Body of pancreas (tissue), 4 donors: Measurements from ENCODE around the gene ZNF576. TPM values are rescaled to one million over a fixed set of nuclear protein-coding genes. Genes with fewer than 3 reads are reported as not detected.

Experiments used
- ATAC-seq: fragments of 150-250 bp; one replicate; pipeline ENCODE4 v1.9.1; 2016
- DNase-seq, 4 donors: peaks; one replicate each; pipeline ENCODE4 v3.0.0-alpha.2; 2019
- H3K27ac ChIP-seq, 4 donors: fragments of 200-600 bp; sonication (generic); 1 replicate in 3 of 4; 2 replicates in 1 of 4; pipeline versions ENCODE4 v1.5.1 to v1.6.1; 2016 to 2019; ENCODE audit warnings: mild to moderate bottlenecking in 1 of 4, mixed read lengths in 1 of 4, moderate library complexity in 1 of 4
- H3K27me3 ChIP-seq, 2 donors: fragments of 200-600 bp; sonication (generic); one replicate each; pipeline ENCODE4 v1.6.0; 2016; ENCODE audit warnings: mild to moderate bottlenecking in 1 of 2
- H3K36me3 ChIP-seq, 2 donors: fragments of 200-600 bp; sonication (generic); replicated peaks in 1 of 2; 2 replicates each; pipeline ENCODE4 v1.5.1; 2016; ENCODE audit warnings: low read depth in 2 of 2; ENCODE audit not compliant: insufficient read depth in 1 of 2
- H3K4me1 ChIP-seq: fragments of 200-600 bp; sonication (generic); one replicate; pipeline ENCODE4 v1.6.0; 2016
- H3K4me3 ChIP-seq, 2 donors: fragments of 200-600 bp; sonication (generic); 1 replicate in 1 of 2; 2 replicates in 1 of 2; pipeline ENCODE4 v1.5.1; 2016 to 2019
- H3K9me3 ChIP-seq, 3 donors: fragments of 200-600 bp; sonication (generic); 1 replicate in 2 of 3; 2 replicates in 1 of 3; pipeline ENCODE4 v1.5.1; 2016
- CTCF ChIP-seq, 7 experiments: fragments of 450-650 bp in 4 of 7; fragments of 200-600 bp in 3 of 7; sonication (generic) in 3 of 7; IDR thresholded peaks; one replicate each; pipeline ENCODE4 v1.5.1; 2016 to 2019; ENCODE audit warnings: antibody characterized with exemption in 7 of 7
- POLR2A ChIP-seq, 3 donors: fragments of 450-650 bp; IDR thresholded peaks; one replicate each; pipeline ENCODE4 v1.6.1; 2016; ENCODE audit warnings: antibody characterized with exemption in 3 of 3, mild to moderate bottlenecking in 2 of 3
- WGBS, 2 donors: methylation state at CpG; one replicate each; pipeline ENCODE4 v1.1.5; 2017; 5-methylcytosine and 5-hydroxymethylcytosine counted together
- intact Hi-C: fragments of 100-400 bp; cut with DNase I; formaldehyde crosslinking; loops from one replicate; pipeline ENCODE4 v1.15.1; 2023
- total RNA-seq, 2 donors: library from RNA; depleted of rRNA; stranded (reverse); fragments of >200 nt; gene quantifications; one replicate each; pipeline ENCODE4 v1.1.0, GENCODE V29; 2016

The ZNF576 gene
- total RNA-seq, 2 donors from 2014 or later, result 4.6 to 8.6 TPM

GRCh38 chr19:43552616-43553015 is 43.8 kb upstream of the ZNF576 start:
- intact Hi-C loops, result no loop called here
- Histone ChIP-seq H3K4me3 (no peak overlapping the region), H3K27ac (no peak overlapping the region), H3K27me3 (no peaks in the 10 kb centered on the region), H3K4me1 (no peaks in the 10 kb centered on the region), H3K36me3 (peaks cover 0 to 9% of the 10 kb centered on the region in 2 donors), H3K9me3 (no peaks in the 10 kb centered on the region)
- TF ChIP-seq CTCF (IDR thresholded peaks at IDR 0.05) (no peak), POLR2A (IDR thresholded peaks at IDR 0.05) (no peak)
- ATAC-seq, result no peak
- WGBS, 2 donors, result 83 to 91% methylated on average over 2 to 3 of the region's 3 CpGs
- no peak for DNase-seq

GRCh38 chr19:43553656-43554055 is 42.7 kb upstream of the ZNF576 start:
- DNase-seq (no peak), ATAC-seq (no peak)
- TF ChIP-seq POLR2A (IDR thresholded peaks at IDR 0.05), result no peak
- TF ChIP-seq CTCF (IDR thresholded peaks at IDR 0.05), result no peak
- Histone ChIP-seq H3K36me3 (peaks cover 0 to 12% of the 10 kb centered on the region in 2 donors), H3K27me3 (no peaks in the 10 kb centered on the region), H3K4me3 (no peak overlapping the region), H3K9me3 (no peaks in the 10 kb centered on the region), H3K27ac (no peak overlapping the region), H3K4me1 (no peaks in the 10 kb centered on the region)
- intact Hi-C loops, result no loop called here
- 90 to 92% methylated on average over 4 of the region's 4 CpGs for WGBS, 2 donors

GRCh38 chr19:43554317-43554895 is 42.0 kb upstream of the ZNF576 start:
- no peak overlapping the region for H3K27ac ChIP-seq
- 89 to 94% methylated on average over 15 of the region's 15 CpGs for WGBS, 2 donors
- H3K9me3 ChIP-seq, result no peaks in the 10 kb centered on the region
- intact Hi-C loops, result no loop called here
- TF ChIP-seq POLR2A (IDR thresholded peaks at IDR 0.05), result no peak
- no peak for TF ChIP-seq CTCF (IDR thresholded peaks at IDR 0.05)
- H3K4me3 ChIP-seq, result no peak overlapping the region
- DNase-seq (no peak), ATAC-seq (no peak)
- H3K36me3 ChIP-seq, result peaks cover 0 to 12% of the 10 kb centered on the region in 2 donors
- no peaks in the 10 kb centered on the region for H3K27me3 ChIP-seq
- no peaks in the 10 kb centered on the region for H3K4me1 ChIP-seq

- Histone ChIP-seq H3K36me3 (peaks cover 0 to 12% of the 10 kb centered on the region in 2 donors), H3K9me3 (no peaks in the 10 kb centered on the region), H3K4me1 (no peaks in the 10 kb centered on the region), H3K27ac (no peak overlapping the region), H3K27me3 (no peaks in the 10 kb centered on the region), H3K4me3 (no peak overlapping the region)
- intact Hi-C loops, result no loop called here
- WGBS, 2 donors, result 27 to 29% methylated on average over 8 of the region's 8 CpGs
- TF ChIP-seq POLR2A (IDR thresholded peaks at IDR 0.05) (no peak), CTCF (IDR thresholded peaks at IDR 0.05) (peak in 6 of 7 experiments; percentile 50 to 60 (median 56))
- ATAC-seq (peak; percentile 74), DNase-seq (peak; percentile 71 to 83 (median 80))
Measured at GRCh38 chr19:43555185-43555770, 41.1 kb upstream of the ZNF576 start.

- no peak for DNase-seq
- peaks cover 0 to 3% of the 10 kb centered on the region in 2 donors for H3K36me3 ChIP-seq
Measured at GRCh38 chr19:43560687-43561086, 35.7 kb upstream of the ZNF576 start.

More at GRCh38 chr19:43560687-43561086, 35.7 kb upstream of the ZNF576 start:
- no peak for ATAC-seq
- no peaks in the 10 kb centered on the region for H3K9me3 ChIP-seq
- H3K4me1 ChIP-seq, result no peaks in the 10 kb centered on the region
- TF ChIP-seq CTCF (IDR thresholded peaks at IDR 0.05), result no peak
- TF ChIP-seq POLR2A (IDR thresholded peaks at IDR 0.05), result no peak
- H3K27ac ChIP-seq, result no peak overlapping the region
- H3K4me3 ChIP-seq, result no peak overlapping the region
- WGBS, 2 donors, result 88 to 90% methylated on average over 5 to 6 of the region's 6 CpGs
- H3K27me3 ChIP-seq, result no peaks in the 10 kb centered on the region
- intact Hi-C loops, result no loop called here
